HEK293 (cell line): ENCODE results near the gene SPECC1L.

Experiments used
- CTCF ChIA-PET: fragments of 350-600 bp; formaldehyde crosslinking; extraction: SDS; loops from one replicate; lab custom pipeline; 2021; ENCODE audit warnings: antibody characterized with exemption; lab: Yijun Ruan, JAX
- POLR2A ChIA-PET: fragments of 300-600 bp; formaldehyde crosslinking; extraction: SDS; loops from one replicate; lab custom pipeline; 2020; ENCODE audit warnings: antibody characterized with exemption, inconsistent platforms; lab: Yijun Ruan, JAX
- H3K27ac ChIP-seq: fragments of 200-500 bp; sonication (Bioruptor generic); 2 replicates; pipeline ENCODE4 v1.5.1; 2014; ENCODE audit warnings: low read depth, low read length, control low read depth, inconsistent platforms; ENCODE audit errors: extremely low read depth
- H3K36me3 ChIP-seq, 2 experiments: fragments of 200-500 bp in 1 of 2; sonication (Bioruptor generic) in 1 of 2; 1 replicate in 1 of 2; 2 replicates in 1 of 2; pipeline ENCODE4 v1.5.1; 2014 to 2017; ENCODE audit warnings: inconsistent platforms in 2 of 2, low read length in 2 of 2; ENCODE audit not compliant: control insufficient read depth in 2 of 2, insufficient read depth in 1 of 2
- H3K4me1 ChIP-seq: fragments of 200-500 bp; sonication (Bioruptor generic); 2 replicates; pipeline ENCODE4 v1.5.1; 2014; ENCODE audit warnings: mild to moderate bottlenecking, low read length, inconsistent platforms; ENCODE audit not compliant: control insufficient read depth, insufficient read depth
- H3K4me3 ChIP-seq: 2 replicates; pipeline ENCODE4 v1.5.1; 2011; ENCODE audit warnings: low read depth, mild to moderate bottlenecking, control low read depth, low read length, moderate library complexity
- H3K9me3 ChIP-seq: fragments of 200-500 bp; sonication (Bioruptor generic); 2 replicates; pipeline ENCODE4 v1.5.1; 2014; ENCODE audit warnings: low read depth, low read length, inconsistent platforms; ENCODE audit not compliant: control insufficient read depth, insufficient read depth
- BCL11B ChIP-seq: fragments of 450-650 bp; formaldehyde crosslinking; IDR thresholded peaks from 2 replicates; pipeline ENCODE4 v1.5.1; 2016; ENCODE audit warnings: low read depth, missing biosample characterization, missing genetic modification characterization
- GLIS1 ChIP-seq: fragments of 450-650 bp; formaldehyde crosslinking; IDR thresholded peaks from 2 replicates; pipeline ENCODE4 v1.5.1; 2016; ENCODE audit warnings: missing biosample characterization, missing genetic modification characterization
- HIC1 ChIP-seq: fragments of 450-650 bp; formaldehyde crosslinking; IDR thresholded peaks from 2 replicates; pipeline ENCODE4 v1.5.1; 2016; ENCODE audit warnings: missing biosample characterization, missing genetic modification characterization
- HOXC10 ChIP-seq: sonication (generic); formaldehyde crosslinking; IDR thresholded peaks from 2 replicates; pipeline ENCODE4 v1.8.1; 2023; ENCODE audit warnings: mild to moderate bottlenecking, missing genetic modification reagents
- OVOL3 ChIP-seq: fragments of 450-650 bp; formaldehyde crosslinking; IDR thresholded peaks from 2 replicates; pipeline ENCODE4 v1.5.1; 2016; ENCODE audit warnings: missing biosample characterization, missing genetic modification characterization
- TSHZ1 ChIP-seq: fragments of 450-650 bp; formaldehyde crosslinking; IDR thresholded peaks from 2 replicates; pipeline ENCODE4 v1.5.1; 2016; ENCODE audit warnings: missing biosample characterization, missing genetic modification characterization, borderline replicate concordance
- YY2 ChIP-seq: fragments of 450-650 bp; formaldehyde crosslinking; IDR thresholded peaks from 2 replicates; pipeline ENCODE4 v1.5.1; 2016; ENCODE audit warnings: missing biosample characterization, missing genetic modification characterization
- ZFHX2 ChIP-seq: fragments of 450-650 bp; formaldehyde crosslinking; conservative IDR thresholded peaks from 2 replicates; pipeline ENCODE4 v1.5.1; 2016; ENCODE audit warnings: missing biosample characterization, missing genetic modification characterization
- ZIC2 ChIP-seq: fragments of 450-650 bp; formaldehyde crosslinking; IDR thresholded peaks from 2 replicates; pipeline ENCODE4 v1.5.1; 2016; ENCODE audit warnings: missing biosample characterization, missing genetic modification characterization
- ZNF121 ChIP-seq: fragments of 450-650 bp; formaldehyde crosslinking; IDR thresholded peaks from 2 replicates; pipeline ENCODE4 v1.5.1; 2016; ENCODE audit warnings: missing biosample characterization, missing genetic modification characterization
- ZNF2 ChIP-seq: fragments of 450-650 bp; formaldehyde crosslinking; IDR thresholded peaks from 2 replicates; pipeline ENCODE4 v1.5.1; 2016; ENCODE audit warnings: missing biosample characterization, missing genetic modification characterization
- ZNF214 ChIP-seq: fragments of 450-650 bp; formaldehyde crosslinking; IDR thresholded peaks from 2 replicates; pipeline ENCODE4 v1.5.1; 2017; ENCODE audit warnings: missing biosample characterization, mild to moderate bottlenecking, missing genetic modification characterization, borderline replicate concordance
- ZNF239 ChIP-seq: fragments of 450-650 bp; formaldehyde crosslinking; IDR thresholded peaks from 2 replicates; pipeline ENCODE4 v1.5.1; 2016; ENCODE audit warnings: missing biosample characterization, missing genetic modification characterization
- ZNF24 ChIP-seq: fragments of 450-650 bp; formaldehyde crosslinking; IDR thresholded peaks from 2 replicates; pipeline ENCODE4 v1.5.1; 2016; ENCODE audit warnings: missing biosample characterization, missing genetic modification characterization
- ZNF274 ChIP-seq, 2 experiments: fragments of 200-500 bp in 1 of 2; fragments of 450-650 bp in 1 of 2; sonication (Bioruptor generic) in 1 of 2; formaldehyde crosslinking in 1 of 2; IDR thresholded peaks; 2 replicates each; pipeline versions ENCODE4 v1.5.1 to v1.6.1; 2014 to 2016; ENCODE audit warnings: borderline replicate concordance in 1 of 2, inconsistent platforms in 1 of 2, low read length in 1 of 2, missing biosample characterization in 1 of 2, missing genetic modification characterization in 1 of 2
- ZNF335 ChIP-seq: fragments of 450-650 bp; formaldehyde crosslinking; conservative IDR thresholded peaks from 2 replicates; pipeline ENCODE4 v1.5.1; 2016; ENCODE audit warnings: missing biosample characterization, missing genetic modification characterization
- ZNF366 ChIP-seq: fragments of 450-650 bp; formaldehyde crosslinking; conservative IDR thresholded peaks from 2 replicates; pipeline ENCODE4 v1.5.1; 2016; ENCODE audit warnings: missing biosample characterization, missing genetic modification characterization
- ZNF394 ChIP-seq: fragments of 450-650 bp; formaldehyde crosslinking; IDR thresholded peaks from 2 replicates; pipeline ENCODE4 v1.5.1; 2016; ENCODE audit warnings: missing biosample characterization, missing genetic modification characterization, mild to moderate bottlenecking, moderate library complexity, borderline replicate concordance
- ZNF416 ChIP-seq: fragments of 450-650 bp; formaldehyde crosslinking; IDR thresholded peaks from 2 replicates; pipeline ENCODE4 v1.5.1; 2016; ENCODE audit warnings: missing biosample characterization, missing genetic modification characterization
- ZNF473 ChIP-seq: fragments of 450-650 bp; formaldehyde crosslinking; IDR thresholded peaks from 2 replicates; pipeline ENCODE4 v1.5.1; 2017; ENCODE audit warnings: missing biosample characterization, missing genetic modification characterization
- ZNF580 ChIP-seq: fragments of 450-650 bp; formaldehyde crosslinking; IDR thresholded peaks from 2 replicates; pipeline ENCODE4 v1.5.1; 2016; ENCODE audit warnings: missing biosample characterization, missing genetic modification characterization
- ZNF660 ChIP-seq: fragments of 450-650 bp; IDR thresholded peaks from 2 replicates; pipeline ENCODE4 v1.5.1; 2018; ENCODE audit warnings: missing biosample characterization, mild to moderate bottlenecking, missing genetic modification characterization
- ZNF776 ChIP-seq: fragments of 450-650 bp; formaldehyde crosslinking; IDR thresholded peaks from 2 replicates; pipeline ENCODE4 v1.5.0; 2017; ENCODE audit warnings: missing biosample characterization, missing genetic modification characterization, borderline replicate concordance

SPECC1L gene

GRCh38 chr22:24465566-24465965, 194.9 kb downstream of the SPECC1L start:
- TF ChIP-seq HIC1 (tag by site-specific recombination) (no peak), ZNF239 (tag by site-specific recombination) (no peak), ZFHX2 (tag by site-specific recombination) (peak; percentile 39; the same call in 1 of the 2 replicates), YY2 (tag by site-specific recombination) (peak; percentile 47; the same call in 1 of the 2 replicates), ZNF335 (peak; percentile 44; the same call in 1 of the 2 replicates), ZNF473 (tag by site-specific recombination) (no peak)
- ChIA-PET POLR2A (interaction anchor here (0.5 to 1.3 kb wide), 4 partner anchors 18 to 90 kb away, joined by 3 to 4 read pairs (median 4); partner anchors contain the start of gene SNRPD3), CTCF (interaction anchor here (0.9 kb wide), 1 partner anchor 43 kb away, joined by 6 read pairs; no protein-coding TSS in a partner anchor)
- Histone ChIP-seq H3K4me3 (no peak overlapping the region), H3K4me1 (peaks cover 6% of the 10 kb centered on the region), H3K27ac (no peak overlapping the region), H3K36me3 (no peaks in the 10 kb centered on the region), H3K9me3 (no peaks in the 10 kb centered on the region)

GRCh38 chr22:24465975-24466374, 195.3 kb downstream of the SPECC1L start:
- Histone ChIP-seq H3K36me3 (no peaks in the 10 kb centered on the region), H3K4me1 (peaks cover 6% of the 10 kb centered on the region), H3K9me3 (no peaks in the 10 kb centered on the region), H3K4me3 (no peak overlapping the region), H3K27ac (no peak overlapping the region)
- ChIA-PET POLR2A (interaction anchor here (0.5 to 1.3 kb wide), 4 partner anchors 18 to 201 kb away, joined by 3 to 4 read pairs (median 4); partner anchors contain the start of gene SNRPD3), CTCF (interaction anchor here (0.6 to 1.3 kb wide), 4 partner anchors 10 to 43 kb away, joined by 3 to 6 read pairs (median 4); no protein-coding TSS in a partner anchor)
- no peak for TF ChIP-seq ZNF2 (tag by site-specific recombination)
- TF ChIP-seq ZNF121 (tag by site-specific recombination), result 0 out of 2 replicates have a peak, but pooled peaks have one; percentile 44

GRCh38 chr22:24466716-24467328, 196.2 kb downstream of the SPECC1L start:
- TF ChIP-seq ZNF660 (tag by site-specific recombination), result 0 out of 2 replicates have a peak, but pooled peaks have one; percentile 48
- no peak for TF ChIP-seq ZNF580 (tag by site-specific recombination)
- TF ChIP-seq BCL11B (tag by site-specific recombination), result no peak
- no peak for TF ChIP-seq ZNF366
- TF ChIP-seq ZNF24 (tag by site-specific recombination), result no peak
- no peak for TF ChIP-seq OVOL3
- no peak for TF ChIP-seq TSHZ1 (tag by site-specific recombination)
- TF ChIP-seq ZNF416 (tag by site-specific recombination), result no peak
- no peak for TF ChIP-seq ZNF274 (IDR thresholded peaks at IDR 0.05; ENCODE audit: low read length)
- no peak for TF ChIP-seq ZNF274 (tag by site-specific recombination; IDR thresholded peaks at IDR 0.05; ENCODE audit: borderline replicate concordance)
- no peak for TF ChIP-seq HOXC10
- TF ChIP-seq ZNF214 (tag by site-specific recombination), result no peak
- 0 out of 2 replicates have a peak, but pooled peaks have one; percentile 22 for TF ChIP-seq ZIC2 (tag by site-specific recombination)
- TF ChIP-seq ZNF335, result no peak
- no peak for TF ChIP-seq ZNF394 (tag by site-specific recombination)
- TF ChIP-seq ZNF473 (tag by site-specific recombination), result no peak
- no peak for TF ChIP-seq ZNF776 (tag by site-specific recombination)
- peak; percentile 80 for TF ChIP-seq GLIS1
- ChIA-PET POLR2A (interaction anchor here (0.7 to 1.3 kb wide), 5 partner anchors 17 to 201 kb away, joined by 3 to 4 read pairs (median 3); partner anchors contain the start of gene SNRPD3), CTCF (interaction anchor here (0.6 to 1.3 kb wide), 3 partner anchors 11 to 28 kb away, joined by 3 to 4 read pairs (median 3); no protein-coding TSS in a partner anchor)
- H3K4me3 ChIP-seq, result no peak overlapping the region
- peaks cover 6% of the 10 kb centered on the region for H3K4me1 ChIP-seq
- no peaks in the 10 kb centered on the region for H3K36me3 ChIP-seq
- no peaks in the 10 kb centered on the region for H3K9me3 ChIP-seq
- H3K27ac ChIP-seq, result peak overlapping the region; percentile 18; the same call in 1 of the 2 replicates
